Measurements from ENCODE around the gene KISS1R.

Gene KISS1R

GRCh38 chr19:947707-948539, 30.8 kb downstream of the KISS1R start:
- Histone ChIP-seq H3K36me3 (peaks cover 8% of the 10 kb centered on the region), H3K4me1 (peaks cover 5% of the 10 kb centered on the region), H3K4me3 (ENCODE audit: low read depth, low read length) (no peak overlapping the region), H3K9me3 (no peaks in the 10 kb centered on the region), H3K27me3 (no peaks in the 10 kb centered on the region)
- peak; percentile 9 for DNase-seq
- TF ChIP-seq CTCF (IDR thresholded peaks at IDR 0.05; ENCODE audit: low read depth, low read length): no peak

DNA sequence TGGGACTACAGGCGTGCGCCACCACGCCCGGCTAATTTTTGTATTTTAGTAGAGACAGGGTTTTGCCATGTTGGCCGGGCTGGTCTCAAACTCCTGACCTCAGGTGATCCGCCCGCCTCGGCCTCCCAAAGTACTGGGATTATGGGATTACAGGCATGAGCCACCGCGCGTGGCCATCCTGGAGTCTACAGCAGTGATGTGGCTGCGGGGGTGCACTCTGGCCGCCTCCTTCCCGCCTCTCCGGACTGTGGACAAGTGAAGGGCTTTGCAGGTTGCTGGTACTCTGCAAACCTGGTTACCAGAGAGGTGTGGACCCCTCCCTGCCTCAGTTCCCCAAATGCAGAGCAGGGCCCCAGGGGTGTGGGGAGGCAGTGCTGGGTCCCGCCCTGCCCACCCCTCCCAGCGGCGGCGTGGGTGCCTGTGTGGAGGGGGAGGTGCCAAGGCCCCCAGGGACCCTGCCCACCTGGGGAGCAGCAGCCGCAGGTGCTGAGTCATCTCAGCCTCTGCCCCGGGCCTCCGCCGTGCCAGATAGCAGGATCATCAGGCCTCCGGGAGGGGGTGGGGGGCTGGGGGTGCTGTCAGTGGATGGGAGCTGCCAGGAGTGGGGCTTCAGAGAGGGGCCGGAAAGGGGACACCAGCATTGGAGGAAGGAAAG, 31.8 kb downstream of the KISS1R start:
- DNase-seq: peak; percentile 5
- Histone ChIP-seq H3K4me1 (peaks cover 5% of the 10 kb centered on the region), H3K27me3 (no peaks in the 10 kb centered on the region), H3K36me3 (peaks cover 7% of the 10 kb centered on the region; the same call in 1 of the 2 replicates), H3K9me3 (no peaks in the 10 kb centered on the region), H3K4me3 (ENCODE audit: low read depth, low read length) (no peak overlapping the region)
- TF ChIP-seq CTCF (IDR thresholded peaks at IDR 0.05; ENCODE audit: low read depth, low read length): no peak

- TF ChIP-seq CTCF (IDR thresholded peaks at IDR 0.05; ENCODE audit: low read depth, low read length): no peak
- Histone ChIP-seq H3K36me3 (peaks cover 7% of the 10 kb centered on the region; the same call in 1 of the 2 replicates), H3K4me1 (no peaks in the 10 kb centered on the region), H3K27me3 (no peaks in the 10 kb centered on the region), H3K4me3 (ENCODE audit: low read depth, low read length) (no peak overlapping the region), H3K9me3 (no peaks in the 10 kb centered on the region)
- no peak for DNase-seq
Observed at GRCh38 chr19:950352-951066, 33.4 kb downstream of the KISS1R start.

DNA sequence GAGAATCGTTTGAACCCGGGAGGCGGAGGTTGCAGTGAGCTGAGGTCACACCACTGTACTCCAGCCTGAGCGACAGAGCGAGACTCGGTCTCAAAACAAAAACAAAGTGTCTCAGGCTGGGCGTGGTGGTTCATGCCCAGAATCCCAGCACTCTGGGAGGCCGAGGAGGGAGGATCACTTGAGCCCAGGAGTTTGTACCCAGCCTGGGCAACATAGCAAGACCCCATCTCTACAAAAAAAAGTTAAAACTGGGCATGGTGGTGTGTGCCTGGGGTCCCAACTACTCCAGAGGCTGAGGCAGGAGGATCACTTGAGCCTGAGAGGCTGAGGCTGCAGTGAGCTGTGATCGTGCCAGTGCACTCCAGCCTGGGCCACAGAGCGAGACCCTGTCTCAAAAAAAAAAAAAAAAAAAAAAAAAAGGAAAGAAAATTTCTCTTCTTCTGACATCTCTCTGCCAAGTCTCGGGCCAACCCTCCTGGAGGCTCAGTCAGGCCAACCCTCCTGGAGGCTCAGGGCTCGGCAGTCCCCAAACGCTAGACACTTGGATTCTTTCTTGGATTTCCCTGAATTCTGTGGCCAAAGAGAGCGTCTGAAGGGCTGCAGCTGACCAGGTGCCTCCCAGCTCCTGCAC, 35.0 kb downstream of the KISS1R start:
- Histone ChIP-seq H3K27me3 (no peaks in the 10 kb centered on the region), H3K9me3 (no peaks in the 10 kb centered on the region), H3K36me3 (peaks cover 7% of the 10 kb centered on the region; the same call in 1 of the 2 replicates), H3K4me1 (peaks cover 7% of the 10 kb centered on the region), H3K4me3 (ENCODE audit: low read depth, low read length) (no peak overlapping the region)
- no peak for TF ChIP-seq CTCF (IDR thresholded peaks at IDR 0.05; ENCODE audit: low read depth, low read length)
- DNase-seq: no peak

DNA sequence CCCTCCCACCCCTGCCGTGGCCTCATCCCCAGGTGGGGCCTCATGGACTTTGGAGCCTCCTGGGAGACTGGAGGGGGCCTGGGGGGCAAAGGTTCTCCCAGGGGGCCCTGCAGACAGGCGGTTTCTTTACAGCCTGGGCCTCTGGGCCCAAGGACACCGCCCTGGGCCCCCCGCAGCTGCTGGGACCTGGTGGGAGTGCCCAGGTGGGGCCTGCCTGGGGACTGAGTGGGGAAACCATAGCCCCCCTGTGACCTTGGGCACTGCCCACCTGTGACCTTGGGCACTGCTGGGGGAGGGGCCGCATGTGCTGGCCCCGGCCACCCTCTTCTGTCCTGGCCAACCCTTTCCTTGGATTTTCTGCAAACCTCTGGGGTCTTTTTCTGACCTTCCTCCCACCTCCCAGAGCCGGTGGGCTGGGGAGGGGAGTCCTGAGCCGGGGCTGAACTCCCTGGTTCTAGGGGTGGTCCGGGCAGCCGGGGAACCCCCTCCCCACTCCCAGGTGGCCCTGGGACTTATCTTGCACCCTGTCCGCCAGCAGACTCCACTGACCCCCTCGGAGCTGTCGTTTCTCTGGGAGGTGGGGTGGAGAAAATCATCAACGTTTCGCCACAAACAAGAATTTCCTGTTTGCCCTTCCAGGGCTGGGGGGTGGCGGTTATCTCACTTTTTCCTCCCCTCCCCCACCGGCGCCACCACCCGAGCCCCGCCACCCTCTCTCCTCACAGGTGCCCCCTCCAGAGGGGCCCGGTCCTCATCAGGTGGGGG, 35.7 kb downstream of the KISS1R start:
- Histone ChIP-seq H3K36me3 (peaks cover under 1% of the 10 kb centered on the region; the same call in 1 of the 2 replicates), H3K27me3 (no peaks in the 10 kb centered on the region), H3K4me3 (ENCODE audit: low read depth, low read length) (no peak overlapping the region), H3K4me1 (peaks cover 7% of the 10 kb centered on the region), H3K9me3 (no peaks in the 10 kb centered on the region)
- DNase-seq: no peak
- no peak for TF ChIP-seq CTCF (IDR thresholded peaks at IDR 0.05; ENCODE audit: low read depth, low read length)

All from BE2C (cell line).